Urinary bladder (tissue), 4 donors: ENCODE results near the gene FCAMR. TPM values are rescaled to one million over a fixed set of nuclear protein-coding genes. Genes with fewer than 3 reads are reported as not detected.

Experiments
- DNase-seq: peaks from one replicate; pipeline ENCODE4 v3.0.0-alpha.2; 2015; ENCODE audit errors: extremely low spot score
- H3K27ac ChIP-seq: one replicate; pipeline ENCODE4 v1.5.1; 2013; ENCODE audit warnings: low read depth, mild to moderate bottlenecking, moderate library complexity
- H3K36me3 ChIP-seq: one replicate; pipeline ENCODE4 v1.6.1; 2013; ENCODE audit warnings: mild to moderate bottlenecking, moderate library complexity; ENCODE audit not compliant: insufficient read depth
- H3K4me1 ChIP-seq: one replicate; pipeline ENCODE4 v1.6.1; 2013; ENCODE audit warnings: mild to moderate bottlenecking, moderate library complexity; ENCODE audit not compliant: insufficient read depth
- H3K4me3 ChIP-seq: one replicate; pipeline ENCODE4 v1.5.1; 2013; ENCODE audit warnings: low read depth, low read length
- WGBS: extraction: QIAGEN DNeasy Blood & Tissue Kit; methylation state at CpG from one replicate; pipeline ENCODE4 v1.1.7; 2013; 5-methylcytosine and 5-hydroxymethylcytosine counted together
- polyA plus RNA-seq: library from polyadenylated mRNA; stranded (reverse); fragments of 200-250 nt; gene quantifications from one replicate; pipeline ENCODE4 v1.2.3, GENCODE V29; 2013
- total RNA-seq: library from RNA; depleted of rRNA; stranded (reverse); fragments of >200 nt; gene quantifications from one replicate; pipeline ENCODE4 v1.2.3, GENCODE V29; 2014
- donor health status: healthy with polysubstance abuse.
- donor health status: healthy.

The FCAMR gene
- total and polyA plus RNA-seq, 2 donors: not detected

DNA sequence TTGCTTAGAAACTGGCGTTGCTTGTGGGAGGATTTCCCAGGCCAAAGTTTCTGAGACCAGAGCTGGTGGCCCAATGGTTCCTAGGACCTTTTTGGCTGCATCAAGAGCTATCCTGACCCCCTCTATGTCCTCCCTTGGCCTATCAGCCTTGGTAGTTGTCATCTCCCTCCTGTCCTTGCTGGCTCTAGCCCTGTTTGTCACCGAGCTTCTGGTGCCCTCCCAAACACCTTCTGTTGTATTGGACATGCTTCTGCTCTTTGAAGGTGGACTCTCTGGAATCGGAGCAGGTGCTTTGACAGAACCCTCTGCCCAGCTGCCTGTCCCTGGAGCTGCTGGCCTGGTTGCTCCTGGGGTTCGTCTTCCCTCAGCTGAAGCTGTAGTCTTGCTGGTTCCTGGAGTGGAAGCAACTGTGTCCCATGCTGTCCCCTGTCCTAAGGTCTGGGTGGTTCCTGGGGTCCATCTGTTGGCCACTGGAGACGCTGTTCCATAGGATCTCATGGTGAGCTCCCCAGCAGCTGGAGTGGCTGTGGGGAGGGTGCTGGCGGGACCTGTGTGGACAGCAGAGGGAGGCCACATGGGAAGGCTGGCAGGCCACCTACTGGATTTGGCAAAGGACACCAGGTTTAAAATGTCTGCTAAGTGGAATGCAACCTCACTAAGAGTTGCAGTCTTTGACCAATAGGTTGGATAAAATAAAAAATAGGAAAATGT is 9.4 kb downstream of the FCAMR start:
- H3K4me1 ChIP-seq: no peaks in the 10 kb centered on the region
- no peak overlapping the region for H3K4me3 ChIP-seq
- H3K27ac ChIP-seq: no peak overlapping the region
- WGBS: 90% methylated on average over 6 of the region's 6 CpGs
- no peak for DNase-seq
- no peaks in the 10 kb centered on the region for H3K36me3 ChIP-seq

- 91% methylated on average over 2 of the region's 2 CpGs for WGBS
- H3K27ac ChIP-seq: no peak overlapping the region
- no peaks in the 10 kb centered on the region for H3K4me1 ChIP-seq
- H3K4me3 ChIP-seq: no peak overlapping the region
- no peak for DNase-seq
- H3K36me3 ChIP-seq: no peaks in the 10 kb centered on the region
These were observed 12.1 kb downstream of the FCAMR start for GRCh38 chr1:206958144-206958543.

GRCh38 chr1:206957639-206958038 is 12.6 kb downstream of the FCAMR start:
- Histone ChIP-seq H3K27ac (no peak overlapping the region), H3K4me1 (no peaks in the 10 kb centered on the region), H3K4me3 (no peak overlapping the region), H3K36me3 (no peaks in the 10 kb centered on the region)
- no peak for DNase-seq
- WGBS: 73% methylated on average over 5 of the region's 5 CpGs

GRCh38 chr1:206955476-206956451 is 14.5 kb downstream of the FCAMR start:
- Histone ChIP-seq H3K4me3 (no peak overlapping the region), H3K4me1 (no peaks in the 10 kb centered on the region), H3K27ac (no peak overlapping the region), H3K36me3 (no peaks in the 10 kb centered on the region)
- WGBS: 35% methylated on average over 11 of the region's 11 CpGs
- DNase-seq: no peak

GRCh38 chr1:206954459-206955342 is 15.6 kb downstream of the FCAMR start:
- Histone ChIP-seq H3K4me3 (no peak overlapping the region), H3K36me3 (no peaks in the 10 kb centered on the region), H3K27ac (no peak overlapping the region), H3K4me1 (no peaks in the 10 kb centered on the region)
- 82% methylated on average over 10 of the region's 10 CpGs for WGBS
- no peak for DNase-seq

DNA sequence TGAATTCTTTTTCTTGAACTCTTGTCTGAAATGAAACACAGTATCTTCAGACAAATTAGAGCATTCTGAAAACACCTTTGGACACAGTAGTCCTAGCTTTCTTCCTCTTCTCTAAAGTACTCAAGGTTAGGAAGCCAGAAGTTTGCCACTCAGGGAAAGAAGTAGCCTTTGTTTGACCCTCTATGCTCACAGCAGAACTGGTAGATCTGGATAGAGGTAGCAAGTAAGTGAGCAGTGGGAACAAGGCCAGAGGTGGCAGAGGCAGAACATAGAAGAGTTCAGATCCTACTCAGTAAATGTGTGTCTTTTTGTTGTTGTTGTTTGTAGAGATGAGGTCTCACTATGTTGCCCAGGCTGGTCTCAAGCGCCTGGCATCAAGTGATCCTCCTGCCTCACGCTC is 16.6 kb downstream of the FCAMR start:
- Histone ChIP-seq H3K4me1 (no peaks in the 10 kb centered on the region), H3K4me3 (no peak overlapping the region), H3K36me3 (no peaks in the 10 kb centered on the region), H3K27ac (no peak overlapping the region)
- WGBS: 90% methylated on average over 2 of the region's 2 CpGs
- no peak for DNase-seq

DNA sequence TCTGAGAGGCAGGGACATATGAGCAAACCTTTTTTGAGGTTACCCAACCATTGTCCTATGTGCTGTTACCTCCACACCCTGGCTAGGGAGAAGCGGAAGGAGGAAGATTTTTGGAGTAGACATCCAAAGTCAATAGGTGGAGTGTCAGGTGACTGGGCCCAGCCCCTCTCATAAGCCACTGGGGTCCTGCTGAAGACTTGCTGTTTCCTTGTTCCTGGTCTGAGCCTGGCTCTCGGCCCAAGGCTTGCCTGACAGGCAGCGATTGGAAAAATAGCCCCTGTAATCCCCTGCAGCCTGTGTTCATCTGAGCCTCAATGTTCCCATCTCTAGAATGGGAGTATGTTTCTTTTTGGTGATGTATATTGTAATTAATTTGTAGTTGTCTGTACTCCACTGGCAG is 17.1 kb downstream of the FCAMR start:
- DNase-seq: no peak
- no peaks in the 10 kb centered on the region for H3K36me3 ChIP-seq
- H3K27ac ChIP-seq: no peak overlapping the region
- no peaks in the 10 kb centered on the region for H3K4me1 ChIP-seq
- WGBS: 89% methylated on average over 3 of the region's 3 CpGs
- no peak overlapping the region for H3K4me3 ChIP-seq

DNA sequence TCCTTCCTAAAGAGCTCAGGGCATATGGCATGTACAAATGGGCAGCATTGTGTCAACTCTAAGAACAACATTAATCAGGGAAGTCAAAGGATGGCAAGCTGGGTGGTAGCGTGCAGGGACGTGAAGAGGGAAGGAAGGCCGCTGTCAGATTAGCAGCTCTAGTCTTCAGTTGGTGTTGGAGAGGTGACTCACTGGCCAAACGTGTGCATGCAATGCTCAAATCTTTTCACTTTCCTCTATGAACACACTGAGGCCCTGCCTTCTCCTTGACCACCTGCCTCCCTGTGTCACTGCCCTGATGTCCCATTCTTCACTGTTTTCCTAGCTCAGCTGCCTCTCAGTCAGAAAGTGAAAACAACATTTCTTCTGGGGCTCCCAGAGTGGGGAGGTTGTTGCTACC is 18.1 kb downstream of the FCAMR start:
- no peak for DNase-seq
- Histone ChIP-seq H3K4me1 (no peaks in the 10 kb centered on the region), H3K4me3 (no peak overlapping the region), H3K36me3 (no peaks in the 10 kb centered on the region), H3K27ac (no peak overlapping the region)
- 65% methylated on average over 4 of the region's 4 CpGs for WGBS

DNA sequence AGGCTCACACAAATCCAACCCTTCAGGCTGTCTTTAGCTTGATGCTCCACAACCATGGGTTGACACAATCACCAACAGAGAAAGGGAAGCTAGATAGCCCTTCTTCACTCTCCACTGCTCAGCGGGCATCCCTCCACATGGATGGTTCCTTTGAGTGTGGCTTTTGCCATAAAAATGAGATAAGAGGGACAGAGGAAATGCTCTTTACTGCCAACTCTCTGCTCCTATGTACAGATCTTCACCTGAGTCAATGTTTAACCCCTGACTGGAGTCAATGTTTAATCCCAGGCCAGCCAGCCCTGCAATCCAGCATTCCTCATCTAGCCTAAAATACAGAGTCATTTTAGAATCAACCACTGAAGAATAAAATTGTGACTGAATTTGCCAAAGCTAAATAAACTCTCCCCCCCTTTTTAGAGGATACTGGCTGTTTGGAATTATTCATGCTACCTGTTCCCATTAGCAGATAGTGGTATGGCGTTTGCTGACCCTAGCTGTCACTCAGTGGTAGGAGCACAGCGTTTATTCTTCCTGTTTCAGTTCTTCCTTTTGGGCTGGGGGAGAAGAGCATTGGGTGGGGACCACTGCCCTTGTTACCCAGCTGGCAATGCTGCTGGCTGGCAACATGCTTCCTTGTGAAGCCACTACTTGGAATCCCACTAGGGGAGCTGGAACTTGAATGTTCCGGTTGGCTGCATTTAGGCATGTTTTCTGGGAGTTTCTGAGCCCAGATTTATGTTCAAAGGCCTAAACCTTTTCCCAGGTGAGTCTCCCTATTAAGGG is 18.8 kb downstream of the FCAMR start:
- no peak overlapping the region for H3K27ac ChIP-seq
- no peak for DNase-seq
- H3K4me3 ChIP-seq: no peak overlapping the region
- WGBS: 81% methylated on average over 4 of the region's 4 CpGs
- no peaks in the 10 kb centered on the region for H3K4me1 ChIP-seq
- no peaks in the 10 kb centered on the region for H3K36me3 ChIP-seq

- no peak overlapping the region for H3K27ac ChIP-seq
- no peaks in the 10 kb centered on the region for H3K4me1 ChIP-seq
- no peaks in the 10 kb centered on the region for H3K36me3 ChIP-seq
- no peak for DNase-seq
- no peak overlapping the region for H3K4me3 ChIP-seq
- 92% methylated on average over 5 of the region's 5 CpGs for WGBS
These were observed 20.6 kb downstream of the FCAMR start for GRCh38 chr1:206949641-206950040.

DNA sequence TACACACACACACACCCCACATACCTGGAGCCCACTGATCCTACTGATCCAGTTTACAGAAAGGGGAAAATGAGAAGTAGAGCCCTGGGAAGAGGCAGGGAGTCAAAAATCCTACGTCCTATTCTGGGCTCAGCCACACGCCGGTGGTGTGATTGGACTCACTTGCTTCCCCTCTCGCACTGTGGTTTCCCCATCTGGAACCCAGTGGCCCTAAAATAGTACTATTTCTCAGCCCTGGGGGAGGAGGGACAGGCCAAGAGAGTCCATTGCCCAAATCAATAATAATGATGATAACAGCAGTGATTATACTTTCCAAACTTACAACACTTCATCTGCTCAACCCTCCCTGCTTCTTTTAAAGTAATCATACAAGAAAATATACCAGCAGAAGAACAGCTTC is 21.1 kb downstream of the FCAMR start:
- Histone ChIP-seq H3K36me3 (no peaks in the 10 kb centered on the region), H3K4me1 (no peaks in the 10 kb centered on the region), H3K4me3 (no peak overlapping the region), H3K27ac (no peak overlapping the region)
- WGBS: 82% methylated on average over 4 of the region's 4 CpGs
- DNase-seq: no peak

- Histone ChIP-seq H3K27ac (no peak overlapping the region), H3K36me3 (no peaks in the 10 kb centered on the region), H3K4me1 (no peaks in the 10 kb centered on the region), H3K4me3 (no peak overlapping the region)
- DNase-seq: no peak
- 69% methylated on average over 3 of the region's 3 CpGs for WGBS
These were observed 23.0 kb downstream of the FCAMR start for GRCh38 chr1:206947255-206947654.

- WGBS: 51% methylated on average over 7 of the region's 7 CpGs
- Histone ChIP-seq H3K36me3 (no peaks in the 10 kb centered on the region), H3K27ac (no peak within 1 kb of the TSS), H3K4me3 (no peak within 1 kb of the TSS), H3K4me1 (no peaks in the 10 kb centered on the region)
- no peak for DNase-seq
These were observed 24.0 kb downstream of the FCAMR start, which contains the start of gene PIGR for GRCh38 chr1:206946261-206946660. TSS of gene PIGR (minus strand) at chr1:206946466. CDS start at chr1:206940531, 5,935 bp downstream.
